ENCODE measurements around the gene ARAF. TPM values are rescaled to one million over a fixed set of nuclear protein-coding genes. Genes with fewer than 3 reads are reported as not detected.

The ARAF gene
- total RNA-seq, result 37.2 and 57.3 TPM in 2 replicates

DNA sequence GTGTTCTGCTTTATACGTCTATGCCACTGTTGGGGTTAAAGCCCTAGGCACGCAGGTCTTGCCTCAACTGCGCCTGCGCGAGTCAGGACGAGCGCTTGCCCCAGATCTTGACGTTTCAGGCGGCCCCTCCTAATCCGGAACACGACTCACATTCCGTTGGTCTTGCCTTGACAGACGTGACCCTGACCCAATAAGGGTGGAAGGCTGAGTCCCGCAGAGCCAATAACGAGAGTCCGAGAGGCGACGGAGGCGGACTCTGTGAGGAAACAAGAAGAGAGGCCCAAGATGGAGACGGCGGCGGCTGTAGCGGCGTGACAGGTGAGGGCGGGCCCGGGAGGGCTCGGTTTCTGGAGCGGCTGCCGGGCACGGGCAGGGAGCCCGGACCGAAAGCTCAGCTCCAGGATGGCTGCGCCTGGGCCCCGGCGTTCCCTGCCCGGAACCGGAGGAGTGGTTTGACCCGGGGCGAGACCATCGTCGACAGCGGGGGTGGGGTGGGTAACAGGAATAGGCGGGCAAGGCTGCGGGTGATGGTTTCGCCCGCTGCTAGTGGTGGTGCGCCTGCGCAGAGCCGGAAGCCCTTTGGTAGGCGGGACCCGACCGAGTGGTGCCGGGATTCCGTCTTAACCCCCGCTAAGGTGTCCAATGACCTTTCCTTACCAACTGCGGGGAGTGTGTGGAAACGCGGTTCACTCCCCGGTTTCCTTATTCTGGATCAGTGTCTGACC is at the start of gene ARAF:
Gene ARAF, plus strand, starts transcription at position 272 of the 725 bp plus-strand sequence. CDS start 1,763 bp downstream, outside the sequence.

GRCh38 chrX:47581731-47582647 is 21.0 kb downstream of the ARAF start, which contains the start of gene TIMP1:
TSS of gene TIMP1 (plus strand) at chrX:47582436. CDS start at chrX:47583416, 980 bp downstream.

GRCh38 chrX:47619486-47620302 is 58.7 kb downstream of the ARAF start, which contains the start of gene SYN1:
TSS of gene SYN1 (minus strand) at chrX:47619857. CDS start at chrX:47619728, 129 bp downstream.

Small RNA genes within 50 kb of the gene (small RNA-seq; reads per million reads assigned to genes)
- gene MIR4769 (ENCODE audit: low replicate concordance), result not detected

Other genes with a start within 250 kb of the ARAF start
- gene ZNF157, start 190.6 kb upstream of the ARAF start, total RNA-seq, result under 0.01 TPM in 1 of 2 replicates, not detected in the other
- gene ZNF41, start 78.0 kb upstream of the ARAF start, total RNA-seq, result 7.0 and 10.0 TPM in 2 replicates
- 830 and 1,502 TPM in 2 replicates for gene TIMP1, start 21.2 kb downstream of the ARAF start, total RNA-seq
- 0.43 and 1.1 TPM in 2 replicates for gene SYN1, start 58.7 kb downstream of the ARAF start, total RNA-seq
- gene CFP, start 68.7 kb downstream of the ARAF start, total RNA-seq, result 0.22 and 0.57 TPM in 2 replicates
- gene ELK1, start 89.4 kb downstream of the ARAF start, total RNA-seq, result 33.9 and 42.4 TPM in 2 replicates
- 58.6 and 98.5 TPM in 2 replicates for gene UXT, start 98.0 kb downstream of the ARAF start, total RNA-seq

All from placental pericyte (primary cell).